ENCODE measurements around the gene CMBL.

The CMBL gene

DNA sequence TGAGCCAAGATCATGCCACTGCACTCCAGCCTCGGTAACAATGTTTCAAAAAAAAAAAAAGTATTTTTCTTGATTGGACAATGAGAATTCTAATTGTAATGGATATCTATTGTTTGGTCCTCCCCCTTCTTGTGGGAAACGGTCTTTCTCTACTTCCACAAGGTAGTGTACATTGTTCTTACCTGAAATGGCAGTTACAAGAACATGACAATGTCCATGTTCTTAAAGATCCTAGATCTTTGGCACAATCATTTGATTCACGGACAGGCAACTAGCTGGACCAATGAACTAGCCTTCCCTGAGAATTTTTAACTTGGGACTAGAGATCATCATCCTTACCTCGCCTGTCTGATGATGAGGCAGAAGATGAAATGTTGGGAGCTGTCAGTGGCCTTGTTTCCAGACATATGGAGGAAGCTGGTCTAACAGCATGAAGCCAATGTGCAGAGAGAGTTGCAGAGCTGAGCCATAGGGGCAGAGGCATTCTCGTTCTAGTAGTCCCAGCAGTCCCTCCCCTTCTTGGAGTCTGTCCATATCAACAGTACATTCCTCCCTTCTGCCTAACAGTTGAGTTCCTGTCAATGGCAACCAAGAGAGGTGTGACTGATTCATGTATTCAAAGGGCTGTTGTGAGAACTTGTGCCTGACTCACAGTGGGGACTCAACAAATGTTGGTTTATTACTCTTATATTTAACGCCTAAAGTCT lies 43.6 kb upstream of the CMBL start:
- TF ChIP-seq EGR1 (IDR thresholded peaks at IDR 0.05) (no peak), ZBTB7A (IDR thresholded peaks at IDR 0.05; ENCODE audit: low read depth) (no peak)

DNA sequence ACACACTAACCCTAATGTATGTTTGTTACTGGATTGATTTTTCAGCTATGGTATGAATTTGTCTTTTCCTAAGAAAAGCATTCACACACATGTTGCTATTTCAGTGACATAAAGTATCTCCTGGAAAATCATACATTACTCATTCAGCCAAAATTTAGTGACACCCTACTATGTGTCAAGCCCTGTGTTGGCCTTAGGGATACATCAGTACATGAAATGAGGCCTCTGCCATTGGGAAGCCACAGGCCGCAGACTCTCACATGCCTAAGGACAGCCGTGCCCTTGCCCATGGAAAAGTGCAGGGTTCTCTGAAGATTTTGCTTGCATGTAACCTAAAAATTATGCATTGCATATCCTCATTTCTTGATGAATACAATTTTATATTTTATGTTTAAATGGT lies 40.6 kb upstream of the CMBL start:
- TF ChIP-seq YY1 (IDR thresholded peaks at IDR 0.05; ENCODE audit: low read depth) (no peak), NFIC (IDR thresholded peaks at IDR 0.05) (no peak), EGR1 (IDR thresholded peaks at IDR 0.05) (no peak), TCF12 (IDR thresholded peaks at IDR 0.05; ENCODE audit: low read depth) (no peak), ZBTB7A (IDR thresholded peaks at IDR 0.05; ENCODE audit: low read depth) (no peak), TEAD4 (IDR thresholded peaks at IDR 0.05) (no peak), RAD21 (IDR thresholded peaks at IDR 0.05; ENCODE audit: low read depth) (no peak), FOXM1 (IDR thresholded peaks at IDR 0.05; ENCODE audit: borderline replicate concordance, low read depth) (no peak), EP300 (IDR thresholded peaks at IDR 0.05; ENCODE audit: borderline replicate concordance) (no peak), CEBPB (IDR thresholded peaks at IDR 0.05) (no peak)
- TF ChIP-seq, protein P1, sequence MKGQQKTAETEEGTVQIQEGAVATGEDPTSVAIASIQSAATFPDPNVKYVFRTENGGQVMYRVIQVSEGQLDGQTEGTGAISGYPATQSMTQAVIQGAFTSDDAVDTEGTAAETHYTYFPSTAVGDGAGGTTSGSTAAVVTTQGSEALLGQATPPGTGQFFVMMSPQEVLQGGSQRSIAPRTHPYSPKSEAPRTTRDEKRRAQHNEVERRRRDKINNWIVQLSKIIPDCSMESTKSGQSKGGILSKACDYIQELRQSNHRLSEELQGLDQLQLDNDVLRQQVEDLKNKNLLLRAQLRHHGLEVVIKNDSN (IDR thresholded peaks at IDR 0.05) = no peak
- TF ChIP-seq, protein P2, sequence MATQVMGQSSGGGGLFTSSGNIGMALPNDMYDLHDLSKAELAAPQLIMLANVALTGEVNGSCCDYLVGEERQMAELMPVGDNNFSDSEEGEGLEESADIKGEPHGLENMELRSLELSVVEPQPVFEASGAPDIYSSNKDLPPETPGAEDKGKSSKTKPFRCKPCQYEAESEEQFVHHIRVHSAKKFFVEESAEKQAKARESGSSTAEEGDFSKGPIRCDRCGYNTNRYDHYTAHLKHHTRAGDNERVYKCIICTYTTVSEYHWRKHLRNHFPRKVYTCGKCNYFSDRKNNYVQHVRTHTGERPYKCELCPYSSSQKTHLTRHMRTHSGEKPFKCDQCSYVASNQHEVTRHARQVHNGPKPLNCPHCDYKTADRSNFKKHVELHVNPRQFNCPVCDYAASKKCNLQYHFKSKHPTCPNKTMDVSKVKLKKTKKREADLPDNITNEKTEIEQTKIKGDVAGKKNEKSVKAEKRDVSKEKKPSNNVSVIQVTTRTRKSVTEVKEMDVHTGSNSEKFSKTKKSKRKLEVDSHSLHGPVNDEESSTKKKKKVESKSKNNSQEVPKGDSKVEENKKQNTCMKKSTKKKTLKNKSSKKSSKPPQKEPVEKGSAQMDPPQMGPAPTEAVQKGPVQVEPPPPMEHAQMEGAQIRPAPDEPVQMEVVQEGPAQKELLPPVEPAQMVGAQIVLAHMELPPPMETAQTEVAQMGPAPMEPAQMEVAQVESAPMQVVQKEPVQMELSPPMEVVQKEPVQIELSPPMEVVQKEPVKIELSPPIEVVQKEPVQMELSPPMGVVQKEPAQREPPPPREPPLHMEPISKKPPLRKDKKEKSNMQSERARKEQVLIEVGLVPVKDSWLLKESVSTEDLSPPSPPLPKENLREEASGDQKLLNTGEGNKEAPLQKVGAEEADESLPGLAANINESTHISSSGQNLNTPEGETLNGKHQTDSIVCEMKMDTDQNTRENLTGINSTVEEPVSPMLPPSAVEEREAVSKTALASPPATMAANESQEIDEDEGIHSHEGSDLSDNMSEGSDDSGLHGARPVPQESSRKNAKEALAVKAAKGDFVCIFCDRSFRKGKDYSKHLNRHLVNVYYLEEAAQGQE (IDR thresholded peaks at IDR 0.05; ENCODE audit: low read depth) = no peak
- TF ChIP-seq, protein P3, sequence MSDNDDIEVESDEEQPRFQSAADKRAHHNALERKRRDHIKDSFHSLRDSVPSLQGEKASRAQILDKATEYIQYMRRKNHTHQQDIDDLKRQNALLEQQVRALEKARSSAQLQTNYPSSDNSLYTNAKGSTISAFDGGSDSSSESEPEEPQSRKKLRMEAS (IDR thresholded peaks at IDR 0.05) = no peak

DNA sequence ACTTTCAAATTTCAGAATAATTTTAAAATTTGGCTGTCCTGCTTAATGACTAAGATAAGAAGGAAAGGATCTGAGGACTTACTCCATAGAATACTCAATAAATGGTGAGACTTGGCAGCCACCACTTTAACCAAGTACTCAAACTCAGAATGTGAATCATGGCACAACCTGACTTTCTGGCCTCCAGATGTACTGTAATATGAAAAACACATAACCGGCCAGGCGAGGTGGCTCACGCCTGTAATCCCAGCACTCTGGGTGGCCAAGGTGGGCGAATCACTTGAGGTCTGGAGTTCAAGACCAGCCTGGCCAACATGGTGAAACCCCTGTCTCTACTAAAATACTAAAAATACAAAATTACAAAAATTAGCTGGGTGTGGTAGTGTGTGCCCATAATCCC lies 35.8 kb upstream of the CMBL start:
- TF ChIP-seq, protein P3 (IDR thresholded peaks at IDR 0.05) = no peak
- TF ChIP-seq TEAD4 (IDR thresholded peaks at IDR 0.05) (no peak), FOXM1 (IDR thresholded peaks at IDR 0.05; ENCODE audit: borderline replicate concordance, low read depth) (no peak)

DNA sequence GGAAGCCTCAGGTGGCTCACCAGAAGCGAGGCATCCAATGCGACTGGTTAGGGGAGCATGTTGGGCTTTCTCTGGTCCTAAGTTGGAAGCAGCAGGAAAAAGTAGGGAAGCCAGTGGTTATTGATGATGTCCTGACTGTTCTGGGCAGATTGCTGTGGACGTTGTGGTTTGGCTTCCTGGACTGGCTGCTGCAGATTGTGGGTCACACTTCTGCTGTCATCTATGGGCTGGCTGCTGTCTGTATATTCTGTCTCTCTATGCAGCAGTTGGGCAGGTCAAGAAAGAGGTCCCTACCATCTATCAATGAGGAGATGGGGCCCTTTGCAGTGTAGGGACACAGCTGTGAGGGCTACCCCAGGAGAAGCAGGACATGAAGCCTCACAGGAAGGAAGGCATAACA lies 32.3 kb upstream of the CMBL start:
- no peak for TF ChIP-seq EP300 (IDR thresholded peaks at IDR 0.05; ENCODE audit: borderline replicate concordance)
- no peak for TF ChIP-seq EGR1 (IDR thresholded peaks at IDR 0.05)
- TF ChIP-seq, protein P2 (IDR thresholded peaks at IDR 0.05; ENCODE audit: low read depth) = no peak
- TF ChIP-seq CEBPB (IDR thresholded peaks at IDR 0.05) = no peak
- no peak for TF ChIP-seq TAF1 (IDR thresholded peaks at IDR 0.05; ENCODE audit: low read depth)
- no peak for TF ChIP-seq FOXM1 (IDR thresholded peaks at IDR 0.05; ENCODE audit: borderline replicate concordance, low read depth)
- no peak for TF ChIP-seq YY1 (IDR thresholded peaks at IDR 0.05; ENCODE audit: low read depth)

DNA sequence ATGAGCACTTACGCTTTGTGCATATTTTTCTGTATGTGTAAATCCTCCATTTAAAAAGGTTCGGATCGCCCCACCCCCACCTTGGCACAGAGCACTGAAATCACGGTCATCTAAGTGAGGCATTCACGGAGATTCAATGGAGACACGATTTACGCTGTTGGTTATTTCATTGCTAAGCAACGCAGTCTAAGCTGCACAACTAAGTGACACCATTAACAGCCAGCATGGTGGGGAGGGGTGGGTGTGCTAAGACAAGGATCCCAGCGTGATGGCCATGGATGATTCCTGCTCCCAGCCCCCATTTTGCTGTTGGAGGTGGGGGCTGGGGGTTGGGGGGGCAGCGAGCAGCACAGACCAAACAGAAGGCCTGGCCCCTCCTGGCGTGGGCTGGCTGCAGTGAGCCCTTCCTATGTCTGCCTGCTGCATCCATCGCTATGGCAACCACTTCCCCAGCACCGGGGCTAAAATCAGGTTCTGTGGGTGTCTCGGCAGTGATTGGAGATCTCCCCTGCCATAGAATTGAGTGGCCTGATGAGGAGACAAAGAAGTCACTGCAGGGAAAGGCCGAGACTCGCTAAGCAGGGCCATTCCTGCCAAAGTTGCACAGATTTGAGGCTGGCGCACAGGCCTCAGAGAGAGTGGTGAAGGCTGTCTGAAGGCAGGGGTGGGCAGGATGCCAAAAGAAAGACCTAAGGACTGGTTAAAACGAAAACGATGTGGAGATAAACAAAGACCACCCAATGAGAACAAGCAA lies 31.5 kb upstream of the CMBL start:
- TF ChIP-seq, protein P2 (IDR thresholded peaks at IDR 0.05; ENCODE audit: low read depth) = no peak
- TF ChIP-seq FOXM1 (IDR thresholded peaks at IDR 0.05; ENCODE audit: borderline replicate concordance, low read depth) (no peak), TEAD4 (IDR thresholded peaks at IDR 0.05) (no peak), ZBTB7A (IDR thresholded peaks at IDR 0.05; ENCODE audit: low read depth) (no peak), TCF12 (IDR thresholded peaks at IDR 0.05; ENCODE audit: low read depth) (no peak), RAD21 (IDR thresholded peaks at IDR 0.05; ENCODE audit: low read depth) (no peak), NFIC (IDR thresholded peaks at IDR 0.05) (no peak), CREB1 (IDR thresholded peaks at IDR 0.05; ENCODE audit: low read depth) (no peak), YY1 (IDR thresholded peaks at IDR 0.05; ENCODE audit: low read depth) (no peak), TAF1 (IDR thresholded peaks at IDR 0.05; ENCODE audit: low read depth) (no peak), EP300 (IDR thresholded peaks at IDR 0.05; ENCODE audit: borderline replicate concordance) (no peak), CEBPB (IDR thresholded peaks at IDR 0.05) (no peak), EGR1 (IDR thresholded peaks at IDR 0.05) (no peak)
- TF ChIP-seq, protein P3 (IDR thresholded peaks at IDR 0.05) = no peak
- TF ChIP-seq, protein P1 (IDR thresholded peaks at IDR 0.05) = no peak
